HepG2 (cell line): Measurements from ENCODE around the gene PYCR2. TPM values are rescaled to one million over a fixed set of nuclear protein-coding genes. Genes with fewer than 3 reads are reported as not detected.
A peak's percentile ranks its signal among the peaks of the same experiment; 100 is the strongest.

ENCODE experiments used
- CSRNP1 ChIP-seq: sonication (generic); formaldehyde crosslinking; IDR thresholded peaks from 2 replicates; pipeline ENCODE4 v1.8.1; 2023; ENCODE audit warnings: mild to moderate bottlenecking, missing genetic modification reagents
- FOXA1 ChIP-seq, 2 experiments: fragments of 450-650 bp in 1 of 2; sonication (generic) in 1 of 2; formaldehyde crosslinking in 1 of 2; IDR thresholded peaks; 2 replicates each; pipeline versions ENCODE4 v1.4.0 to v1.6.1; 2016 to 2020; ENCODE audit warnings: missing genetic modification reagents in 1 of 2
- HDAC2 ChIP-seq: sonication (generic); formaldehyde crosslinking; IDR thresholded peaks from 2 replicates; pipeline ENCODE4 v1.4.0; 2020; ENCODE audit warnings: missing genetic modification reagents
- IRF2 ChIP-seq: IDR thresholded peaks from 2 replicates; pipeline ENCODE4 v1.6.1; 2018; ENCODE audit warnings: missing genetic modification reagents, missing compliant biosample characterization
- NFIB ChIP-seq: sonication (generic); formaldehyde crosslinking; IDR thresholded peaks from 2 replicates; pipeline ENCODE4 v1.9.0; 2021; ENCODE audit warnings: missing genetic modification reagents, mild to moderate bottlenecking, borderline replicate concordance
- PATZ1 ChIP-seq: sonication (generic); formaldehyde crosslinking; IDR thresholded peaks from 2 replicates; pipeline ENCODE4 v1.4.0; 2020; ENCODE audit warnings: missing genetic modification reagents
- PAXIP1 ChIP-seq: sonication (generic); formaldehyde crosslinking; conservative IDR thresholded peaks from 2 replicates; pipeline ENCODE4 v1.4.0; 2020; ENCODE audit warnings: mild to moderate bottlenecking, missing genetic modification reagents, moderate library complexity
- SALL1 ChIP-seq: sonication (generic); formaldehyde crosslinking; IDR thresholded peaks from 2 replicates; pipeline ENCODE4 v1.8.0; 2022; ENCODE audit warnings: mild to moderate bottlenecking, missing genetic modification reagents
- SAP130 ChIP-seq: IDR thresholded peaks from 2 replicates; pipeline ENCODE4 v1.6.1; 2016; ENCODE audit warnings: low read depth
- STAG1 ChIP-seq: sonication (generic); formaldehyde crosslinking; IDR thresholded peaks from 2 replicates; pipeline ENCODE4 v1.4.0; 2020; ENCODE audit warnings: missing genetic modification reagents
- TFAP4 ChIP-seq: sonication (generic); IDR thresholded peaks from 2 replicates; pipeline ENCODE4 v1.6.1; 2016; ENCODE audit warnings: low read depth, borderline replicate concordance
- USF2 ChIP-seq, 2 experiments: sonication (generic) in 1 of 2; formaldehyde crosslinking in 1 of 2; IDR thresholded peaks; 2 replicates each; pipeline versions ENCODE4 v1.5.1 to v1.6.1; 2011 to 2020; ENCODE audit warnings: borderline replicate concordance in 1 of 2, low read depth in 1 of 2, low read length in 1 of 2, mild to moderate bottlenecking in 1 of 2, missing genetic modification reagents in 1 of 2, moderate library complexity in 1 of 2
- ZBTB33 ChIP-seq: sonication (generic); formaldehyde crosslinking; IDR thresholded peaks from 2 replicates; pipeline ENCODE4 v1.4.0; 2020; ENCODE audit warnings: missing genetic modification reagents
- ZNF292 ChIP-seq: sonication (generic); formaldehyde crosslinking; IDR thresholded peaks from 2 replicates; pipeline ENCODE4 v1.8.1; 2022; ENCODE audit warnings: mild to moderate bottlenecking, low read depth, missing genetic modification reagents, borderline replicate concordance
- ZNF614 ChIP-seq: IDR thresholded peaks from 2 replicates; pipeline ENCODE4 v1.6.1; 2018; ENCODE audit warnings: missing biosample characterization, missing genetic modification reagents, inconsistent platforms, borderline replicate concordance
- polyA plus RNA-seq, 8 experiments: library from polyadenylated mRNA; depleted of rRNA in 3 of 8; stranded (reverse) in 7 of 8; unstranded in 1 of 8; fragments of >200 nt; fragmentation: Illumina TruSeq in 4 of 8; extraction: Trizol in 4 of 8; gene quantifications; 2 replicates each; pipeline versions ENCODE4 v1.2.1 to v1.2.3, GENCODE V29; 2011 to 2016; ENCODE audit warnings: low read depth in 4 of 8, missing spikeins in 1 of 8, mixed read lengths in 1 of 8; ENCODE audit not compliant: insufficient read depth in 1 of 8
- total RNA-seq, 5 experiments: library from RNA; depleted of rRNA; stranded (reverse); fragments of >200 nt; fragmentation: Illumina TruSeq; extraction: Trizol; gene quantifications; 2 replicates each; pipeline ENCODE4 v1.2.3, GENCODE V29; 2016; ENCODE audit warnings: low read depth in 1 of 5

The PYCR2 gene
- total and polyA plus RNA-seq, 2 of the 13 experiments (the other 11 are each of a cell fraction or from before 2014, with no cell fraction given) = 47.2 to 47.8 TPM

- TF ChIP-seq CSRNP1 (CRISPR knock-in tag) (no peak), ZNF292 (CRISPR knock-in tag) (peak; percentile 27; the same call in 1 of the 2 replicates), USF2 (IDR thresholded peaks at IDR 0.05; ENCODE audit: low read depth, low read length) (no peak), USF2 (CRISPR knock-in tag; IDR thresholded peaks at IDR 0.05; ENCODE audit: borderline replicate concordance) (no peak), NFIB (CRISPR knock-in tag) (no peak), ZNF614 (0 out of 2 replicates have a peak, but pooled peaks have one; percentile 28), FOXA1 (IDR thresholded peaks at IDR 0.05) (no peak), FOXA1 (CRISPR knock-in tag; IDR thresholded peaks at IDR 0.05) (peak; percentile 85), IRF2 (CRISPR knock-in tag) (0 out of 2 replicates have a peak, but pooled peaks have one; percentile 21), TFAP4 (0 out of 2 replicates have a peak, but pooled peaks have one; percentile 5), SAP130 (0 out of 2 replicates have a peak, but pooled peaks have one; percentile 33), PAXIP1 (CRISPR knock-in tag) (0 out of 2 replicates have a peak, but pooled peaks have one; percentile 18), ZBTB33 (CRISPR knock-in tag) (peak; percentile 62; the same call in 1 of the 2 replicates), HDAC2 (CRISPR knock-in tag) (peak; percentile 41; the same call in 1 of the 2 replicates), PATZ1 (CRISPR knock-in tag) (peak; percentile 15; the same call in 1 of the 2 replicates), STAG1 (CRISPR knock-in tag) (peak; percentile 23; the same call in 1 of the 2 replicates), SALL1 (0 out of 2 replicates have a peak, but pooled peaks have one; percentile 16)
Measured at GRCh38 chr1:225878282-225878681, 45.8 kb downstream of the PYCR2 start (continued).
